Neutrophil (primary cell): ENCODE measurements around the gene MSANTD2.

Experiments used
- H3K27ac ChIP-seq: fragments of 200-600 bp; sonication (generic); 2 replicates; pipeline ENCODE4 v1.5.1; 2016; ENCODE audit warnings: mild to moderate bottlenecking, moderate library complexity
- H3K27me3 ChIP-seq: fragments of 200-600 bp; sonication (generic); 2 replicates; pipeline ENCODE4 v1.6.0; 2016; ENCODE audit warnings: mild to moderate bottlenecking
- H3K36me3 ChIP-seq: fragments of 200-600 bp; sonication (generic); 2 replicates; pipeline ENCODE4 v1.5.1; 2017
- H3K4me1 ChIP-seq, 2 experiments: fragments of 200-600 bp in 1 of 2; sonication (generic) in 1 of 2; 1 replicate in 1 of 2; 2 replicates in 1 of 2; pipeline versions ENCODE4 v1.5.1 to v1.6.1; 2013 to 2016; ENCODE audit warnings: low read depth in 1 of 2, low read length in 1 of 2, mild to moderate bottlenecking in 1 of 2, moderate library complexity in 1 of 2; ENCODE audit not compliant: control insufficient read depth in 1 of 2, insufficient read depth in 1 of 2
- H3K4me3 ChIP-seq, 2 experiments: fragments of 200-600 bp in 1 of 2; sonication (generic) in 1 of 2; 1 replicate in 1 of 2; 2 replicates in 1 of 2; pipeline ENCODE4 v1.5.1; 2013 to 2016; ENCODE audit warnings: low read depth in 1 of 2, low read length in 1 of 2, mild to moderate bottlenecking in 1 of 2, moderate library complexity in 1 of 2
- H3K9me3 ChIP-seq: fragments of 200-600 bp; sonication (generic); 2 replicates; pipeline ENCODE4 v1.5.1; 2016
- TF ChIP-seq, protein P1 (sequence below): fragments of 200-600 bp; sonication (generic); IDR thresholded peaks from 2 replicates; pipeline ENCODE4 v1.5.1; 2016; ENCODE audit warnings: antibody characterized with exemption

The MSANTD2 gene

DNA sequence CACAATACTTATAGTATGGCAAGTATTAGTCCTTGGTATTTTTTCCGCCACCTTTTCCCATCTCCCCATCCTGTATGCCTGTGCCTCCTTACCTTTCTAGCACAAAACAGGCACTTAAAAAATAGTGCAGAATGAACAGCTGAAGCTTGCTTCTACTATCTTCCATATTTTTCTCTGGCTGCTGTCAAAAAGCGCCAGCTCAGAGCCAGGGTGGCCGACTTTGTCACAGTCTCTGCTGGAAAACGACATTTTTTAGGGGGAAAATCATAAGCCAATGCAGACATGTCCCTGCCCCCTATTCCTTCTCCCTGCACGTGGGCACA is 38.6 kb upstream of the MSANTD2 start:
- Histone ChIP-seq H3K27ac (no peak overlapping the region), H3K36me3 (no peaks in the 10 kb centered on the region), H3K4me1 (no peaks in the 10 kb centered on the region), H3K27me3 (peaks cover 100% of the 10 kb centered on the region), H3K4me3 (no peak overlapping the region), H3K9me3 (no peaks in the 10 kb centered on the region)
- TF ChIP-seq, protein P1, sequence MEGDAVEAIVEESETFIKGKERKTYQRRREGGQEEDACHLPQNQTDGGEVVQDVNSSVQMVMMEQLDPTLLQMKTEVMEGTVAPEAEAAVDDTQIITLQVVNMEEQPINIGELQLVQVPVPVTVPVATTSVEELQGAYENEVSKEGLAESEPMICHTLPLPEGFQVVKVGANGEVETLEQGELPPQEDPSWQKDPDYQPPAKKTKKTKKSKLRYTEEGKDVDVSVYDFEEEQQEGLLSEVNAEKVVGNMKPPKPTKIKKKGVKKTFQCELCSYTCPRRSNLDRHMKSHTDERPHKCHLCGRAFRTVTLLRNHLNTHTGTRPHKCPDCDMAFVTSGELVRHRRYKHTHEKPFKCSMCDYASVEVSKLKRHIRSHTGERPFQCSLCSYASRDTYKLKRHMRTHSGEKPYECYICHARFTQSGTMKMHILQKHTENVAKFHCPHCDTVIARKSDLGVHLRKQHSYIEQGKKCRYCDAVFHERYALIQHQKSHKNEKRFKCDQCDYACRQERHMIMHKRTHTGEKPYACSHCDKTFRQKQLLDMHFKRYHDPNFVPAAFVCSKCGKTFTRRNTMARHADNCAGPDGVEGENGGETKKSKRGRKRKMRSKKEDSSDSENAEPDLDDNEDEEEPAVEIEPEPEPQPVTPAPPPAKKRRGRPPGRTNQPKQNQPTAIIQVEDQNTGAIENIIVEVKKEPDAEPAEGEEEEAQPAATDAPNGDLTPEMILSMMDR = no peak

DNA sequence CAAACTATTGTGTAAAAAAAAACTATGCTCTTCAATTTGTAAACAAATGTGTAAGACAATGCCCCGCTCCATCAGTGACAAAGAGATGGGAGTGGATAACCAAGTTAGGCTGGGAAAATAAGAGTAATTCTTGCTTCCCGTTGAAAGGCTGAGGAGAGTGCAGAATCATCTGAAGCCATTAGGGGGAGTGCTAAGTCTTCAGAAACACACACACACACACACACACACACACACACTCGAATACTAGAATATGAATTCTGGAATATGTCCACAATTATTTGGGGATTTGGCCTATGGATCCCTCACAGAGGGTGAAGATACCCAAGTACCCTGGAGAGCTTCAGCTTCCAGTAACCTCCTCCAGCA is 37.3 kb upstream of the MSANTD2 start:
- H3K9me3 ChIP-seq = no peaks in the 10 kb centered on the region
- no peaks in the 10 kb centered on the region for H3K36me3 ChIP-seq
- no peak overlapping the region for H3K4me3 ChIP-seq
- peaks cover 100% of the 10 kb centered on the region for H3K27me3 ChIP-seq
- H3K27ac ChIP-seq = no peak overlapping the region
- no peaks in the 10 kb centered on the region for H3K4me1 ChIP-seq
- TF ChIP-seq, protein P1 = no peak

DNA sequence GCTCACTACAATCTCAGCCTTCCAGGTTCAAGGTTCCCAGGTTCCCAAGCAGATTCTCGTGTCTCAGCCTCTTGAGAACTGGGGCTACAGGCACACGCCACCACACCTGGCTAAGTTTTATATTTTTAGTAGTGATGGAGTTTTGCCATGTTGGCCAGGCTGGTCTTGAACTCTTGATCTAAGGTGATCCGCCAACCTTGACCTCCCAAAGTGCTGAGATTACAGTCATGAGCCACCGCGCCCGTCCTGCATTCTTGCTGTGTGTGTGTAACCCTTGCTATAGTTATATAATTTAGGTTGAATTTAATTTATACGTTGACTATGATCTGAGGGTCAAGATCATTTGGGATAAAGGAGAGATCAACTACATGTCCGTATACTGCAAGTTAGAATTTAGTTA is 35.7 kb upstream of the MSANTD2 start:
- H3K27ac ChIP-seq = no peak overlapping the region
- H3K36me3 ChIP-seq = no peaks in the 10 kb centered on the region
- H3K4me1 ChIP-seq = no peaks in the 10 kb centered on the region
- H3K4me3 ChIP-seq = no peak overlapping the region
- TF ChIP-seq, protein P1 = no peak
- H3K27me3 ChIP-seq = peaks cover 98% of the 10 kb centered on the region
- H3K9me3 ChIP-seq = no peaks in the 10 kb centered on the region

DNA sequence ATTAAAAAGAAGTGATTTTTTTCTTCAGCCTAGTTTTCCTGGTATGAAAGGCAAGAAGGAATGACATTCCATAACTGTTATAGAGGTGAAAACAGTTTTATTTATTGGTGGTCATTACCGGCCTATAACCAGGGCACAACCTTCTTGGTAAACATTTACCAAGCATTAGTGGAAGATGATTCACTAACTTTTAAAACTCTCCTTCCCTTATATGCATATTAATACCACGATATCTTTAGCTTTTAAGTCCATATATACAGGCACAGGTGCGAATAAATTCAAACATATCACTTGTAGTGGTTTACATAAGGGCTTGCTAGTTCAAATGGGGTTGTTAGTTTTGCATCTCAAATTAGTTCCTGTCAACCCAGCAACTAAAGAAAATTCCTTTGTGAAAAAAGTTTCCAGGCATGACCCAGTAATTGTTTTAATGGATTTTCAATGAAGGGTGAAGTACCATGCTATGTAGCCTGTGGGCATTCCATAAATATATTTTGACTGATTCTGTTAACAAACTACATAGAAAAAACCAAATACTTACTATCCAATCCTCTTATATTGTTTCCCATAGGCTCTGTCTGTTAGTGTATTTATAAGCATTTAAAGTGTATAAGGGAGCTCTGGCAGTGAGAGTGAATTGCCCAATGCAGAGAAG is 34.4 kb upstream of the MSANTD2 start:
- TF ChIP-seq, protein P1 = no peak
- no peaks in the 10 kb centered on the region for H3K9me3 ChIP-seq
- H3K27me3 ChIP-seq = peaks cover 90% of the 10 kb centered on the region
- H3K36me3 ChIP-seq = no peaks in the 10 kb centered on the region
- H3K4me1 ChIP-seq = no peaks in the 10 kb centered on the region
- H3K4me3 ChIP-seq = no peak overlapping the region
- no peak overlapping the region for H3K27ac ChIP-seq

DNA sequence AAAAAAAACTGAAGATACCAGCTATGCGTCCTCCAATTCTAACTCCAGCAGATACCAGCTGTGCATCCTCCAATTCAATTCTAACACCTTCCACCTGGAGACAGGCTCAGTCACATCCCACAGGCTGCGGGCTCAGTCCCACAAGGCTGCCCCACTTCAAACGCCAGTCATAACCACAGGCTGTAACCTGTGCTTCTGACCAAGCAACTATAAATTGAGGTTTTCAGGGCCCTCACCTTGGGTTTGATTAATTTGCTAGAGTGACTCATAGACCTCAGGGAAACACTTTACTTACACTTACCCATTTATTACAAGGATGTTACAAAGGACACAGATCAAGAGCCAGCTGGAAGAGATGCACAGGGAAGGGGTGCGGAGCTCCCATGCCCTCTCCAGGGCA is 32.4 kb upstream of the MSANTD2 start:
- peaks cover 75% of the 10 kb centered on the region for H3K27me3 ChIP-seq
- no peaks in the 10 kb centered on the region for H3K36me3 ChIP-seq
- TF ChIP-seq, protein P1 = no peak
- no peaks in the 10 kb centered on the region for H3K9me3 ChIP-seq
- H3K4me1 ChIP-seq = no peaks in the 10 kb centered on the region
- H3K4me3 ChIP-seq = no peak overlapping the region
- no peak overlapping the region for H3K27ac ChIP-seq

DNA sequence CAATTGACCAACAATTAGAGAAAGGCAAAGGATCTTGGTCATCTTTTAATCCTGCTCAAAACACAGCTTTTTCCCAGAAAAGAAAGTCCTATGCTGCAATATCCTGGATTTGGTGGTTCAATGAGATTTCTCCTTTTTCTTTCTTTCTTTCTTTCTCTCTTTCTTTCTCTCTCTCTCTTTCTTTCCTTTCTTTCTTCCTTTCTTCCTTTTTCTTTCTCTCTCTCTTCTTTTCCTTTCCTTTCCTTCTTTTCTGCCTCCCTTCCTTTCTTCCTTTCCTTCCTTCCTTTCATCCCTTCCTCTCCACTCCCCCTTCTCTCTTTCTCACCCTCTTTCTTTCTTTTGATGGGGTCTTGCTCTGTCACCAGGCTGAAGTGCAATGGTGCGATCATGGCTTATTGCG is 31.7 kb upstream of the MSANTD2 start:
- Histone ChIP-seq H3K27ac (no peak overlapping the region), H3K4me3 (no peak overlapping the region), H3K9me3 (no peaks in the 10 kb centered on the region), H3K36me3 (no peaks in the 10 kb centered on the region), H3K4me1 (no peaks in the 10 kb centered on the region), H3K27me3 (peaks cover 72% of the 10 kb centered on the region)
- TF ChIP-seq, protein P1 = no peak
